ENCODE data around the gene TRAPPC12. TPM values are rescaled to one million over a fixed set of nuclear protein-coding genes. Genes with fewer than 3 reads are reported as not detected.
A peak's percentile ranks its signal among the peaks of the same experiment; 100 is the strongest.
"Not testable (repeated sequence)": the region's sequence is repeated elsewhere in the genome, so short reads cannot be mapped to it uniquely, and the experiment has no call there.

The TRAPPC12 gene
- total RNA-seq, 2 experiments from 2014 or later = 106 to 116 TPM

DNA sequence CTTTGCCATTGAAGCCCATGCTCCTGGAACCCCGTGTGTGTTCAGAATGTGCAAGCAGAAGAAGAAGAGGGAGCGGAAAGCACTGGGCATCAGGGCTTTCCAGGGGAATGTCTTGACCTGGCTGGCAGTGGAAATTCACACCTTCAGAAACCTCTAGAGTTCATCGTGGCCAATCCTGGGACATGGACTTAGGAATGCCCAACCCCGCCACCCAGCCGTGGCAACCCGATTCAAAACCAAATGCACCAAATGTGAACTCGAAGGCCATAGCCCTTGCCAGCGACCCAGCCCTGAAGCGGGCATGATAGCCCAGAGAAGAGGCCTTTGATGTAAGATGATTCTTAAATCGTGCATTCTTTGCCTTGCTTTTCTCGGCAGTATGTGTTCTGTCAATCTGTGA, 70.4 kb downstream of the TRAPPC12 start:
- ATAC-seq (ENCODE audit: low read depth) = no peak
- Mint-ChIP-seq H3K36me3 (peaks cover 5% of the 10 kb centered on the region), H3K27me3 (no peaks in the 10 kb centered on the region), H3K9me3 (no peaks in the 10 kb centered on the region), H3K4me1 (no peaks in the 10 kb centered on the region), H3K4me3 (no peak overlapping the region), H3K27ac (no peak overlapping the region)
- POLR2A ChIA-PET = no interaction called here
- DNase-seq = no peak

DNA sequence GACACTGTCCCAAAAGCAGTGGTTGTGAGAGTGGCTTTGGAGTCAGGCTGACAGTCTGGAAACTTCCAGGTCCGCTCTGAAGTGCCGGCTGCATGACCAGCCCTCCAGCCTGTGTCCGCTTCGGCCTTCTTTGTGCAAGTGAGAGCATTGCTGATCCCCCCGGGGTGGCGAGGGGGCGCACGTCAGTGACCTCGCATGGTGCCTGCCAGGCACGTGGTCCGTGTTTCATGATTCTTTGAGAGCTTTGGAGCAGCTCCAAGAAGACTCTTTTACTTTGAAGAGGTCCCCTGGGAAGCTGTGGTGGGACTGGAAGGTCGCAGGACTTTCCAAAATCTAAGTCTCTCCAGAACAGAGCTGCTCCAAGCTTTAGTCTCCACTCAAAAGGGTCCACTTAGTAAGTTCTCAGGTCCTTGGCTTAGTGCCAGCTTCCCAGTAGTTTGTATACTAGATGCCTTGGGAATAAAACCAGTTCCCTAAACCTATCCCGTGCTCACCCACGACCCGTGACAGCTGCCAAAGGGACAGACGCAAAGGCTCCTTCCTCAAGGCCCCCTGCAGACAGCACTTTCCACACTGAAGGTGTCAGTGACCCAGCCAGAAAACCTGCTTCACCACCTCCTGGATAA, 71.0 kb downstream of the TRAPPC12 start:
- H3K4me3 Mint-ChIP-seq = no peak overlapping the region
- POLR2A ChIA-PET = no interaction called here

DNA sequence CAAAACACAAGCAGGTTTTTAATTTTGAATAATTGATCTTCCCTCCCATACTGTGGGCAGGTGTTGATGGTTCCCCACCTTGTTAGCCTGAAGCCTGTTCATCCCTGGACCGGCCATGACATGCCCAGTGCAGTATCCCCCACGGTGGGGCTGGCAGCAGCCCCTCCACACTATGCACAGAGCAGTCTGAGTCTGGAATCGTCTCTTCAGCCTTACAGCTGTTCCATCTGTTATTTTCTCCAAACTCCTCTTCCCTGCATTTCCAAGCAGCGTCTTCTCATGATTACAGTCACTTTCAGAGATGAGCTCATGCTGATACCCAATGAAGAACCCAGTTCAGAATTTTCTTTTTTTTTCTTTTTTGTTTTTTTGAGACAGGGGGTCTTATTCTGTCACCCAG, 71.7 kb downstream of the TRAPPC12 start:
- Mint-ChIP-seq H3K36me3 (peaks cover 9% of the 10 kb centered on the region), H3K27ac (no peak overlapping the region), H3K4me1 (no peaks in the 10 kb centered on the region), H3K9me3 (no peaks in the 10 kb centered on the region), H3K4me3 (no peak overlapping the region), H3K27me3 (no peaks in the 10 kb centered on the region)
- DNase-seq = no peak
- no peak for ATAC-seq (ENCODE audit: low read depth)
- POLR2A ChIA-PET = no interaction called here

More for the DNA sequence above, 71.0 kb downstream of the TRAPPC12 start:
- no peaks in the 10 kb centered on the region for H3K27me3 Mint-ChIP-seq
- ATAC-seq (ENCODE audit: low read depth) (no peak), DNase-seq (no peak)
- no peak overlapping the region for H3K27ac Mint-ChIP-seq
- H3K9me3 Mint-ChIP-seq = no peaks in the 10 kb centered on the region
- no peaks in the 10 kb centered on the region for H3K4me1 Mint-ChIP-seq
- H3K36me3 Mint-ChIP-seq = peaks cover 5% of the 10 kb centered on the region

DNA sequence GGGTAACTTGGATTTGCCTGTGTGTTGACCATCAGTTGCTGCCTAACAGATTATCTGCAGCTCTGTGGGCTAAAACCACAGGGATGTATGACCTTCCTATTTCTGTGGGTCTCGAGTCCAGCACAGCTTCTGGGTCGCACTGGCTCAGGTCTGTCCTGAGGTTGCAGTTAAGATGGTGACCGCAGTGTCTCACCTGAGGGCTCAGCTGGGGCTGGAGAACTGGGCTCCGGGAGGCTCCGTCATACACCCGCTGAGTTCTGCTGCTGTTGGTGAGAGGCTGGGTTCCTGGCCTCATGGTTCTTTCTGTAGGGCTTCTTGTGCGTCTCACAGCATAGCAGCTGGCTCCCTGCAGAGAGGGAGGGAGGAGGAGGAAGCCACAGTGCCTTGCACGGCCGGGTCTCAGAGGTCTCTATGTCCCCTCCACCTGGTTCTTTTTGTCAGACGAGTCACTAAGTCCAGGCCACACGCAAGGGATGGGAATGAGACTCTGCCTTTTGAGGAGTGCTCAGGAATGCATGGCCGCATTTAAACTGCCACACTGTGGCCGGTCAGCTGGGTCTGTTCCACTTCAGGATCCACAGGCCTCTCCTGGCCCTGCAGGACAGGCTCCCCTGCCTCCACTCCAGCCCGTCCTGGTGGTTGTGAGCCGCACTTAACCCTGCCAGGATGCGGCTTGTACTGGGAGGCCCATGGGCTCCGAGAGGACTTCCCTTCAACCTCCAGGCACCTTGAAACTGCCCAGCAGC, 72.6 kb downstream of the TRAPPC12 start:
- no peaks in the 10 kb centered on the region for H3K4me1 Mint-ChIP-seq
- H3K27me3 Mint-ChIP-seq = no peaks in the 10 kb centered on the region
- no peak for DNase-seq
- peaks cover 12% of the 10 kb centered on the region for H3K36me3 Mint-ChIP-seq
- POLR2A ChIA-PET = interaction anchor here (1.2 kb wide), 1 partner anchor 66 kb away, joined by 3 read pairs; no protein-coding TSS in a partner anchor
- H3K27ac Mint-ChIP-seq = no peak overlapping the region
- no peak overlapping the region for H3K4me3 Mint-ChIP-seq
- H3K9me3 Mint-ChIP-seq = no peaks in the 10 kb centered on the region
- ATAC-seq (ENCODE audit: low read depth) = no peak

DNA sequence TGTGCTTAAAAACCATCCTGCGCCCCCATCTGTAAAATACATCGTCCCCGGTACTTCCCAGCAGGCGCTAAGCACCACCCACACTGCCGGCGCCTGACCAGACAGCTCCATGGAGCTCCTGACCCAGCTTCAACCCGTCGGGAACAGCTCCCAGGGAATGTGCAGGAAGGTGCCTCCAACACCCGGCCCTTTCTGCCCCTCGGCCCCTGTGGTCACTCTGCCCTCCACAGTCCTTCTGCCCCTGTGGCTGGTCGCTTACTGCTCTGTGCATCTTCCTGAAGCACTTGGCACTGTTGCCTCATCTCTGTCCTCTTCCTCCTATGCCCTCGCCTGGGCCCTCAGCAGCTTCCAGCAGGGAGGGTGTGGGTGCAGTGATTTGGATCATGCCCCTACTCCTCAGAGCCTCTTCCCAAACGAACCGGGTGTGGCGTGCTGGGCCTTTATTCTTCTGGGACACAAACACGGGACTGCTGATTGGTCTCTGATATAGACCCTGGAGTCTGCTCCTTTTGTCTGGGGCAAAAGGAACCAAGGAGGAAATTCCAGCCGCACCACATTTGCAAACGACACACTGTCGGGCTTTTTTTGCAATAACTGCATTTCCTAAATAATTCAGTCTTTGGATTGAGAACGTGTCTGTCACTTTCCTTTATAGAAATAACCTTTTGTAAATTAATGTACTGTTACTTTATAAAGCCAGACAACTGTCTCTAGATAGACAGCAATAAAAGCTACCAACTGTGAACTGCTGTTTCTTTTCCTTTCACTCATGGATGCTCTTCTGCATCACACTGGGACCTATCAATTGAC, 73.9 kb downstream of the TRAPPC12 start:
- H3K36me3 Mint-ChIP-seq = peaks cover 12% of the 10 kb centered on the region
- no peak for DNase-seq
- no peak for ATAC-seq (ENCODE audit: low read depth)
- POLR2A ChIA-PET = interaction anchor here (1.2 kb wide), 1 partner anchor 65 kb away, joined by 3 read pairs; no protein-coding TSS in a partner anchor
- no peak overlapping the region for H3K4me3 Mint-ChIP-seq
- no peak overlapping the region for H3K27ac Mint-ChIP-seq
- no peaks in the 10 kb centered on the region for H3K27me3 Mint-ChIP-seq
- H3K4me1 Mint-ChIP-seq = no peaks in the 10 kb centered on the region
- H3K9me3 Mint-ChIP-seq = no peaks in the 10 kb centered on the region

DNA sequence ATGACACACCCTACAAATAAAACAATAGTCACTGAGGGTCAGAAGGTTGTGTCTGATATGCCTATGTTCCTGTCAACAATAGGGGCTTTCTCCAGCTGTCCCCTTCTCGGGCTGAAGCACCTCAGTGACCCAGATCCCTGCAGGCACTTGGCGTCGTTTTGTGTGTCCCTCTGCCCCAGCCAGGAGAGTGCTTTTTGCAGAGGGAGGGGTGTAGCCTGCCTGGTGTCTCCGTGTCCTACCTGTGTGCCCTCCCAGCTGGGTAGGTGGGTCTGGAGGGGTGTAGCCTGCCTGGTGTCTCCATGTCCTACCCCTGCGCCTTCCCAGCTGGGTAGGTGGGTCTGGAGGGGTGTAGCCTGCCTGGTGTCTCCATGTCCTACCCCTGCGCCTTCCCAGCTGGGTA, 74.5 kb downstream of the TRAPPC12 start:
- H3K9me3 Mint-ChIP-seq; H3K27me3 Mint-ChIP-seq; POLR2A ChIA-PET; H3K4me3 Mint-ChIP-seq; DNase-seq; H3K27ac Mint-ChIP-seq; ATAC-seq (ENCODE audit: low read depth); H3K4me1 Mint-ChIP-seq: not testable (repeated sequence)
- peaks cover 14% of the 10 kb centered on the region for H3K36me3 Mint-ChIP-seq

DNA sequence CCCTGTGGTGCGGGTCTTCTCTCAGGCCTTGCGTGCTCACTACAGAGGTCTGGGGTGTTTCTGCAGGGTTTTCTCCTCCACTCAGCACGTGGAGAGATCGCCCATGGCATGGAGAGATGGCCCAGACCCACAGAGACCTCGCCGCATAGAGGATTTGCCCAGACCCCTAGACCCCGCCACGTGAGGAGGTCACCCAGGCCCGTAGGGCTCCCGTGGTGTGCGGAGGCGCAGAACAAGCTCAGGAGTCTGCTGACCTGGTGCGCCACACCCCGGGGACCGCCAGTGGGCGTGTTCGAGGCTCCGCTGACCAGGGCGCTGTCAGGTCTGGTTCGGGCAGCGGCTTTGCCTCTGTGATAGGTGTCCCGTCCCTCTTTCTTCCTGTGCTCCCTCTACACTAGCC, 75.3 kb downstream of the TRAPPC12 start:
- H3K4me3 Mint-ChIP-seq = no peak overlapping the region
- no peaks in the 10 kb centered on the region for H3K4me1 Mint-ChIP-seq
- H3K27ac Mint-ChIP-seq = no peak overlapping the region
- POLR2A ChIA-PET = no interaction called here
- no peaks in the 10 kb centered on the region for H3K27me3 Mint-ChIP-seq
- no peak for ATAC-seq (ENCODE audit: low read depth)
- peaks cover 11% of the 10 kb centered on the region for H3K36me3 Mint-ChIP-seq
- no peak for DNase-seq
- H3K9me3 Mint-ChIP-seq = no peaks in the 10 kb centered on the region

DNA sequence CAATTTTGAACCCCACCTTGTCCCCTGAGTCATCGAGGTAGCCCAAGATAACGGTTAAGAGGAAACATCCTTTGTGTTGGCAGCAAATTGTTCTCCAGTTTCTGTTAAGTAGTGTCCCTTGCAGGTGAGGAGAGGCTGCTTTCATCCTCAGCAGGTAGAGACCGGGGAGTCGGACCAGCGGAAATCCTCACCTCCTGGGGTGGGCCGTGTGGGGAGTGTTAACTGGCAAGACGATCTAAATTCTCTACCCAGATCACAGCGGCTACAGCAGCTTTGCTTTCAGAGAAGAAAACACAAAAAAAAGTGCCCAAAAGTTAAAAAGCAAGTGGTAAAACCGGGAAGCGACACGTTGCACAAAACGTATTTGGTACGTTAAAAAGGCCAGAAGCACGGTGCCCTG, 76.6 kb downstream of the TRAPPC12 start:
- ATAC-seq (ENCODE audit: low read depth) (no peak), DNase-seq (no peak)
- Mint-ChIP-seq H3K9me3 (no peaks in the 10 kb centered on the region), H3K4me3 (no peak overlapping the region), H3K27me3 (no peaks in the 10 kb centered on the region), H3K27ac (no peak overlapping the region), H3K36me3 (peaks cover 11% of the 10 kb centered on the region), H3K4me1 (no peaks in the 10 kb centered on the region)
- POLR2A ChIA-PET = no interaction called here

DNA sequence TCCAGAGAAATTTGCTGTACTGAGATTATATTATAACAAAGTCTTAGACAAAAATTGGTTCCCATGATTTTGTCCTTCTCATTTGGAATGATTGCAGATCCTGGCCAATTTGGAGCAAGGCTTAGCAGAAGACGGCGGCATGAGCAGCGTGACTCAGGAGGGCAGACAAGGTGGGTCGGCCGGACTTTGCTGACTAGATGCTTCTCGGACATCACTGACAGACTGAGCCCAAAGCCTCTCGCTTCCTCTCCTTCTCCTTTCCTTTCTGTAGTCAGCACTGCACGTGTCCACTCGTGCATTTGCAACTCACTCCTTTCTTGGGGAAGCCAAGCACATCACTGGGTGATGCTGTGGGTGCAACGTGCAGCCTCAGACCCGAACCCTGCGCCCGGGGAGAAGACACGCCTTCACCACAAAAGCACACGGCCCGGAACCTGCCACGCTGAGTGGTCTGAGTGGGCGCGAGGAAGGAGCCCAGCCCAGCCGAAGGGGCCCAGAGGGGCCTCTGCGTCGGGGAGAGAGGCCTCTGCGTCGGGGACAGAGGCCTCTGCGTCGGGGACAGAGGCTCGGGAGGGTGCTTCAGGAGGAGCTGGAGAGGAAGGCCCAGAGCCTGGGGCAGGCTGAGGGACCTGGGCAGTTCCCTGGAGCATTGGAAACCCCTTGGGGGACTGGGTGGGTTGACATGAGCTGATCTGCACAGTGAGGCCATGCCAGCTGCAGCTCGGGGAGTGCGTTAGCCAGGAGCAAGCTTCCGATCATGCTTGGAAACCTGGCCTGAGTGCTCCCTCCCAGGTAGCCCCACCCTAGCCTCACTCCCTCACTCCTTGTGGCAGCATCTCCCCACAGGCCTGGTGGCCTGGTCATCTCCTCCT, 78.3 kb downstream of the TRAPPC12 start:
- no peak for DNase-seq
- H3K4me1 Mint-ChIP-seq = peaks cover 7% of the 10 kb centered on the region
- POLR2A ChIA-PET = no interaction called here

DNA sequence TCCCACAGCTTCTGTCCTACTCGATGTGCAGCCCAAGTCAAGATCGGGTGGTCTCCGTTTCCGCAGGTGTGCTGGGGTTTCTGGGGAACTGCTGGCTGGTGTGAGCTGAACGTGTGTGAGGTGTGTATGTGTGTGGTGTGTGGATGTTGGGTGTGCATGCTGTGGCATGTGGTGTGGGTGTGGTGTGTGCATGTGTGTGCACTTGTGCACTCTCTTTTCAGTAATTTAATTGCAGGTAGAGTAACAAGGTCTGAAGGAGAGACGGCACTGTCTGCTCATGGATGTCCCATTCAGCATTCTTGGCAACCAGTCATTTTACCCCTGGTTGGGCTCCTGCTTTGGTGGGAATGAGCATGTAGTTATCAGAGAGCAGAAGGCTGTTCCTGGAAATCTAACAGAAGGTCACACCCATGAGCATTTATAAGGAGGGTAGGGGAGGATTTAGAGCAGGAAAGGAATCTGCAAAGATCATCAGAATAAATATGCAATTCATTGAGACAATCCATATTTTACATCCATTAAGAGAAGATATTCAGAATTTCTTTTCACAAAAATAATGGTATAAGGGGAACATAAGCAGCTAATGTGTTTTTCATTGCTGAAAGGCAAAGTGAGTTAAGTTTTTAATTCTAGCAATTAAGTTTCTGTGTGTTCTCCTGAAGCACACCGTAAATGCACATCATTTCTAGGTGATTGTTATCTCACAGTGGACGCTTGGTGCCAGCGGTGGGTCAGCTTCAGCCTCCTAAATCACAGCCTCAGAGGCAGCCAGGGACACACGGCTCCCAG, 79.1 kb downstream of the TRAPPC12 start:
- Mint-ChIP-seq H3K4me1 (peaks cover 7% of the 10 kb centered on the region), H3K27me3 (no peaks in the 10 kb centered on the region), H3K36me3 (peaks cover 11% of the 10 kb centered on the region), H3K9me3 (no peaks in the 10 kb centered on the region), H3K27ac (peak overlapping the region; percentile 28), H3K4me3 (no peak overlapping the region)
- ATAC-seq (ENCODE audit: low read depth) (no peak), DNase-seq (no peak)
- POLR2A ChIA-PET = no interaction called here

More for the DNA sequence above, 78.3 kb downstream of the TRAPPC12 start:
- Mint-ChIP-seq H3K9me3 (no peaks in the 10 kb centered on the region), H3K4me3 (no peak overlapping the region), H3K27me3 (no peaks in the 10 kb centered on the region), H3K36me3 (peaks cover 11% of the 10 kb centered on the region), H3K27ac (no peak overlapping the region)
- no peak for ATAC-seq (ENCODE audit: low read depth)

DNA sequence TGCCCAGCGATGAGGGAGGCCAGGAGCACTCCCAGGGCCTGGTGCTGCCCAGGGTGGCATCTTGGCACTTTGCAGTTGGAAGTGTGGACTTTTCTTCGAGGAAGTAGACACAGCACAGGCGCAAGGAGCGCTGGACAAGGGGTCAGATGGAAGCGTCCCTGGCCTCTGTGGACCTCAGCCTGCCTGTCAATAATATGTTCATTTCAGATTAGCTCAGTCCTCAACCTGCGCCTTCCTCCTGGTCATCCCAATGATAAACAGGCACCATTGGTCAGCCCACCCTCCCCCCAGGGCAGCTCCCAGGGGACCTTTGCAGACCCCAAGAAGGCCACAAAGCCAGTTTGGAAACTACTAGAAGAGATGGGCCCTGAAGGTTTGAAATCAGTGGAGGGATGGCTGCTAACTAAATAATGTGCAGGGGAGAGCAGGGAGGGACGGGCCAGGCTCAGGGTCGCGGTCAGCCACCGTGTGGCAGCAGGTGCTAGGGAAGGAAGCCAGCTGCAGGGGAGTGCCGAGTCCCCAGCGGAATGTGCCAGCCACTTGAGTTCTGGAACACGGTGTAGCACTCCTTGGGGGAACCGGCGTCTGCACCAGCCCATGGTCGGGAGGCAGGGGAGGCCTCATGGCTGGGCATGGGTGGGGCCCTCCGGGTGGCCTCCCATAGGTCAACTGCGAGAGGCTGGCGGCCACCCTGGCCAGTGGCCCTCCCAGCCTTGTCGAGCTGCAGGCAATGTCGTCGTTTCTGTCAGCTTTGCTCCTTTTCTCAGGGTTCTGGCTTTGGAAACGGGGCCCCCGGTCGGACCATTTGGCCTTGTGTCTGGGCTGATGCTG, 79.9 kb downstream of the TRAPPC12 start:
- Mint-ChIP-seq H3K4me1 (peaks cover 7% of the 10 kb centered on the region), H3K27ac (no peak overlapping the region), H3K36me3 (peaks cover 14% of the 10 kb centered on the region), H3K27me3 (no peaks in the 10 kb centered on the region), H3K4me3 (no peak overlapping the region), H3K9me3 (no peaks in the 10 kb centered on the region)
- ATAC-seq (ENCODE audit: low read depth) = no peak
- DNase-seq = no peak
- POLR2A ChIA-PET = no interaction called here

DNA sequence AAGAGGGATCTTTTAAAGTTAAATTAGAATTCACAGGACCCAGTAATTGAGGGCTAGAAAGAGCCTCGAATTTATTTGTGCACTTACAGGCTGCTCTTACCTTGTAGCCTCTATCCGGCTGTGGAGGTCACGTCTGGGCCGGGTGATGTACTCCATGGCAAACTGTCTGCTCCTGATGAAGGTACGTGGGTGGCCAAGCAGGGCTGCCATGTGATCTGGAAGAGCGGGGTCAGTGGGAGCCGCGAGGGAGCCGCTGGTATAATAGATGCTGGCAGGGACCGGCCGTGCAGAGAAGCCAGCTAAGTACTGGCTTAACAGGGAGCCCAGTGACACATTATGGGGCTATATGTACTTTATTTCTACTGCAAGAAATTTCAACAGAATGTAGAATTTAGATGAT, 80.7 kb downstream of the TRAPPC12 start:
- H3K36me3 Mint-ChIP-seq = peaks cover 14% of the 10 kb centered on the region
- ATAC-seq (ENCODE audit: low read depth) (no peak), DNase-seq (no peak)
- POLR2A ChIA-PET = no interaction called here
- no peaks in the 10 kb centered on the region for H3K9me3 Mint-ChIP-seq
- H3K27ac Mint-ChIP-seq = no peak overlapping the region
- H3K4me1 Mint-ChIP-seq = peaks cover 7% of the 10 kb centered on the region
- H3K27me3 Mint-ChIP-seq = no peaks in the 10 kb centered on the region
- H3K4me3 Mint-ChIP-seq = no peak overlapping the region
